Middle frontal gyrus (tissue), 1 donor: ENCODE measurements around the gene GBGT1.

Source experiments
- DNase-seq: peaks from one replicate; pipeline ENCODE4 v3.0.0-alpha.2; 2015; ENCODE audit warnings: low spot score; ENCODE audit errors: extremely low spot score

The GBGT1 gene

DNA sequence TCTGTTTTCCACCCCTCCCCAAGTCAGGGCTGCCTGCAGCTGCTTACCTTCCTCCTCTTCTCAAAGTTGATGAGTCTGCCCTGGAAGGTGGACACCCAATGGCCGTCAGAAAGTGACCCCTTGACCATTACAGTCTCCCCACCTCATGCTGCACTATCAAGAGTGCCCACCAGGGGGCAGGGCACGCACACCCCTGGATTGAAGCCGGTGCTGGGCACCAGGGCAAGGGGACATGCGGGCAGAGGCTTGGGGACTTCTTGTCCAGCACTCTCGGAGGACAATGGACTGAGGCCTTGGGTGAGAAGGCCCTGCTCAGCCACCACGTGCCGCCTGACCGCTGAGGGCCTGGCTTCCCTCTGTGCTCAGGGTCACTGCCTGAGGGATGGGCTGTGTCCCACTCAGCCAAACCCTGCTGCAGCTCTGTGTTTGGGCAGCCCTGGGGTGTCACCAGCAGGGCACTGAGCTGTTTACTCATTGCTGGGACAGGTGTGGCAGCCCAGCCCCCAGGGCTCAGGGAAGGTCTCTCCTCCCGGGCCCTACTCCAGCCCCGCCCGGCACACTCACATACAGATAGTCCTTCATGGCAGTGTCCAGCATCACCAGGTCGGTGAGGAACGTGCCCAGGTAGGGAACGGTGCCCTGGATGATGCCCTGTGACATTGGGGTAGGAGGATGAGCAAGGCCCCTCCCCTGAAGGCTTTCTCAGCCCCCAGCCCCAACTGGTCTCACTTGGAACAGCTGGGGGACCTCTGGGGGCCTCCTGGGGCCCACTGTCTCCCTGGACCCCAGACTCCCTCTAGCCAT is 60.3 kb downstream of the GBGT1 start:
- peak; percentile 31 for DNase-seq
